Measurements from ENCODE around the gene DNAH9. TPM values are rescaled to one million over a fixed set of nuclear protein-coding genes. Genes with fewer than 3 reads are reported as not detected.
A peak's percentile ranks its signal among the peaks of the same experiment; 100 is the strongest.

Gene DNAH9
- total and polyA plus RNA-seq, 2 of the 8 experiments (the other 6 are each of a cell fraction or from before 2014, with no cell fraction given): 0.21 to 0.86 TPM

- DNase-seq (ENCODE audit: low read depth in 1 of 2, low spot score in 2 of 2): no peak
- no peak for TF ChIP-seq MAX (IDR thresholded peaks at IDR 0.05)
- TF ChIP-seq CTCF (IDR thresholded peaks at IDR 0.05; ENCODE audit: control extremely low read depth in 1 of 3, insufficient read depth in 1 of 3, low read depth in 1 of 3, low read length in 3 of 3): peak in 2 of 3 experiments; percentile 32 to 43; a peak in 2 of 4 replicates
- peak; percentile 63 to 67 for TF ChIP-seq RAD21 (IDR thresholded peaks at IDR 0.05 in 1 of 2, conservative IDR thresholded peaks at IDR 0.05 in 1 of 2; ENCODE audit: low read depth in 2 of 2, low read length in 2 of 2)
- H3K27me3 ChIP-seq (replicated peaks in 1 of 4; ENCODE audit: control insufficient read depth in 3 of 4, extremely low read depth in 1 of 4, insufficient read depth in 3 of 4, low read length in 3 of 4): no peaks in the 10 kb centered on the region
- WGBS, 2 experiments (ENCODE audit: extremely low coverage in 1 of 2, insufficient coverage in 1 of 2, insufficient read length in 1 of 2, insufficient replicate concordance in 2 of 2, low coverage in 1 of 2, low lambda C conversion rate in 2 of 2, missing lambda C conversion rate in 1 of 2): 59% methylated on average over 5 of the region's 5 CpGs; no CpG with 5 or more reads in 1 of the 2 experiments
- H3K23ac ChIP-seq (ENCODE audit: insufficient read length): no peak overlapping the region
- no peak overlapping the region for H2AFZ ChIP-seq (ENCODE audit: low read length)
- H4K5ac ChIP-seq (ENCODE audit: insufficient read length, low read depth, low read length): no peak overlapping the region
- H3K79me1 ChIP-seq (ENCODE audit: low read depth, low read length): no peaks in the 10 kb centered on the region
- no peak overlapping the region for H4K91ac ChIP-seq (replicated peaks; ENCODE audit: insufficient read length, low read length)
- no peak overlapping the region for H2BK12ac ChIP-seq (ENCODE audit: low read depth, low read length)
- peak; percentile 60 for FAIRE-seq
- H3K9me3 ChIP-seq (ENCODE audit: insufficient read depth in 2 of 2, low read depth in 1 of 2, low read length in 1 of 2): no peaks in the 10 kb centered on the region
- H4K8ac ChIP-seq (ENCODE audit: extremely low read depth, insufficient read depth, low read length): no peak overlapping the region
- no peaks in the 10 kb centered on the region for H3K23me2 ChIP-seq (ENCODE audit: low read depth, low read length)
- no peak overlapping the region for H3K4me2 ChIP-seq (ENCODE audit: insufficient read depth in 1 of 2, low read depth in 2 of 2, low read length in 2 of 2)
- H4K20me1 ChIP-seq (replicated peaks in 1 of 2; ENCODE audit: control insufficient read depth in 1 of 2, insufficient read depth in 2 of 2, low read length in 2 of 2): no peaks in the 10 kb centered on the region
- no peaks in the 10 kb centered on the region for H3K79me2 ChIP-seq (ENCODE audit: control insufficient read depth in 1 of 2, insufficient read depth in 2 of 2, low read length in 2 of 2)
- no peak overlapping the region for H3K4ac ChIP-seq (replicated peaks; ENCODE audit: insufficient read length, low read depth, low read length)
- CTCF ChIA-PET (ENCODE audit: partially characterized antibody): interaction anchor here (0.6 to 2.3 kb wide), 18 partner anchors 9 to 1359 kb away, joined by 3 to 14 read pairs (median 4); partner anchors contain the start of gene ZNF18
- no peak overlapping the region for H3K14ac ChIP-seq (ENCODE audit: insufficient read length)
- H2BK20ac ChIP-seq (ENCODE audit: low read length): no peak overlapping the region
- H3K4me3 ChIP-seq (ENCODE audit: extremely low read depth in 1 of 4, insufficient read depth in 2 of 4, low read depth in 3 of 4, low read length in 4 of 4): no peak overlapping the region
- H3K56ac ChIP-seq (replicated peaks; ENCODE audit: insufficient read length, low read depth, low read length): no peak overlapping the region
- H2AK5ac ChIP-seq (ENCODE audit: low read depth, low read length): no peak overlapping the region
- no peak overlapping the region for H2BK5ac ChIP-seq (ENCODE audit: low read depth, low read length)
- no peak overlapping the region for H2BK15ac ChIP-seq (ENCODE audit: low read length)
- peaks cover 0 to 13% (median 5%) of the 10 kb centered on the region in 4 experiments; a peak in 4 of 8 replicates for H3K36me3 ChIP-seq (ENCODE audit: control insufficient read depth in 2 of 4, insufficient read depth in 4 of 4, low read length in 3 of 4)
- no peak overlapping the region for H3K27ac ChIP-seq (ENCODE audit: low read depth, low read length)
- POLR2A ChIA-PET (ENCODE audit: partially characterized antibody): interaction anchor here (4.8 kb wide), 1 partner anchor 10 kb away, joined by 27 read pairs; the partner anchor contains the start of gene ZNF18
- no peak overlapping the region for H2BK120ac ChIP-seq (replicated peaks; ENCODE audit: low read depth, low read length)
- no peak overlapping the region for H3K18ac ChIP-seq (ENCODE audit: extremely low read depth, low read length)
- H3K4me1 ChIP-seq (replicated peaks in 1 of 4; ENCODE audit: control insufficient read depth in 3 of 4, insufficient read depth in 4 of 4, low read length in 3 of 4): peaks cover 0 to 13% (median 7%) of the 10 kb centered on the region in 4 experiments
- H3K9ac ChIP-seq (replicated peaks in 1 of 4; ENCODE audit: extremely low read depth in 1 of 4, low read depth in 3 of 4, low read length in 3 of 4): no peak overlapping the region
These were observed 388.7 kb downstream of the DNAH9 start for GRCh38 chr17:11986942-11987329.

Measured in H1 (cell line).